ENCODE measurements around the gene RXFP3.

Gene RXFP3

GRCh38 chr5:33973271-33973670, 37.1 kb downstream of the RXFP3 start:
- no peaks in the 10 kb centered on the region for H4K20me1 ChIP-seq (ENCODE audit: control insufficient read depth, insufficient read depth, low read depth, low read length)
- H3K4me3 ChIP-seq (ENCODE audit: low read length): no peak overlapping the region
- no peaks in the 10 kb centered on the region for H3K79me2 ChIP-seq (ENCODE audit: control insufficient read depth, low read length)
- H3K9me3 ChIP-seq (ENCODE audit: control insufficient read depth, insufficient read depth, low read length): no peaks in the 10 kb centered on the region
- TF ChIP-seq EZH2phosphoT487 (IDR thresholded peaks at IDR 0.05; ENCODE audit: borderline replicate concordance, low read length): no peak
- no peak for TF ChIP-seq CTCF (IDR thresholded peaks at IDR 0.05; ENCODE audit: low read depth, low read length, poor library complexity, severe bottlenecking)
- no peaks in the 10 kb centered on the region for H3K36me3 ChIP-seq (ENCODE audit: control insufficient read depth, low read length)
- H3K4me1 ChIP-seq (ENCODE audit: control insufficient read depth, low read length): no peaks in the 10 kb centered on the region
- no peaks in the 10 kb centered on the region for H3K9me2 ChIP-seq (replicated peaks; ENCODE audit: control insufficient read depth, low read length)
- H3K27ac ChIP-seq (ENCODE audit: low read depth, low read length): no peak overlapping the region
- H3K27me3 ChIP-seq (ENCODE audit: control insufficient read depth, low read length): peaks cover 6% of the 10 kb centered on the region; the same call in 1 of the 2 replicates
- H3K4me2 ChIP-seq (ENCODE audit: low read length): no peak overlapping the region
- H3F3A ChIP-seq (ENCODE audit: control insufficient read depth, insufficient read depth): no peaks in the 10 kb centered on the region

- no peak overlapping the region for H3K4me3 ChIP-seq (ENCODE audit: low read length)
- no peak overlapping the region for H3K27ac ChIP-seq (ENCODE audit: low read depth, low read length)
- no peaks in the 10 kb centered on the region for H3K9me2 ChIP-seq (replicated peaks; ENCODE audit: control insufficient read depth, low read length)
- no peaks in the 10 kb centered on the region for H3K9me3 ChIP-seq (ENCODE audit: control insufficient read depth, insufficient read depth, low read length)
- peaks cover 6% of the 10 kb centered on the region; the same call in 1 of the 2 replicates for H3K27me3 ChIP-seq (ENCODE audit: control insufficient read depth, low read length)
- H3K36me3 ChIP-seq (ENCODE audit: control insufficient read depth, low read length): no peaks in the 10 kb centered on the region
- no peaks in the 10 kb centered on the region for H3F3A ChIP-seq (ENCODE audit: control insufficient read depth, insufficient read depth)
- TF ChIP-seq EZH2phosphoT487 (IDR thresholded peaks at IDR 0.05; ENCODE audit: borderline replicate concordance, low read length) (no peak), CTCF (IDR thresholded peaks at IDR 0.05; ENCODE audit: low read depth, low read length, poor library complexity, severe bottlenecking) (no peak)
- H4K20me1 ChIP-seq (ENCODE audit: control insufficient read depth, insufficient read depth, low read depth, low read length): no peaks in the 10 kb centered on the region
- H3K79me2 ChIP-seq (ENCODE audit: control insufficient read depth, low read length): no peaks in the 10 kb centered on the region
- H3K4me2 ChIP-seq (ENCODE audit: low read length): no peak overlapping the region
- no peaks in the 10 kb centered on the region for H3K4me1 ChIP-seq (ENCODE audit: control insufficient read depth, low read length)
These were observed 39.7 kb downstream of the RXFP3 start for GRCh38 chr5:33975852-33976251.

GRCh38 chr5:33976307-33976706, 40.1 kb downstream of the RXFP3 start:
- Histone ChIP-seq H3K79me2 (ENCODE audit: control insufficient read depth, low read length) (no peaks in the 10 kb centered on the region), H3K27me3 (ENCODE audit: control insufficient read depth, low read length) (peaks cover 6% of the 10 kb centered on the region; the same call in 1 of the 2 replicates), H3K27ac (ENCODE audit: low read depth, low read length) (no peak overlapping the region), H3K36me3 (ENCODE audit: control insufficient read depth, low read length) (no peaks in the 10 kb centered on the region), H3K9me3 (ENCODE audit: control insufficient read depth, insufficient read depth, low read length) (no peaks in the 10 kb centered on the region), H3K4me1 (ENCODE audit: control insufficient read depth, low read length) (no peaks in the 10 kb centered on the region), H3K4me2 (ENCODE audit: low read length) (no peak overlapping the region), H3F3A (ENCODE audit: control insufficient read depth, insufficient read depth) (no peaks in the 10 kb centered on the region), H3K4me3 (ENCODE audit: low read length) (no peak overlapping the region), H4K20me1 (ENCODE audit: control insufficient read depth, insufficient read depth, low read depth, low read length) (no peaks in the 10 kb centered on the region), H3K9me2 (replicated peaks; ENCODE audit: control insufficient read depth, low read length) (no peaks in the 10 kb centered on the region)
- TF ChIP-seq EZH2phosphoT487 (IDR thresholded peaks at IDR 0.05; ENCODE audit: borderline replicate concordance, low read length) (no peak), CTCF (IDR thresholded peaks at IDR 0.05; ENCODE audit: low read depth, low read length, poor library complexity, severe bottlenecking) (no peak)

Data from DOHH2 (cell line).